ENCODE measurements around the gene OR5T1.

Gene OR5T1

DNA sequence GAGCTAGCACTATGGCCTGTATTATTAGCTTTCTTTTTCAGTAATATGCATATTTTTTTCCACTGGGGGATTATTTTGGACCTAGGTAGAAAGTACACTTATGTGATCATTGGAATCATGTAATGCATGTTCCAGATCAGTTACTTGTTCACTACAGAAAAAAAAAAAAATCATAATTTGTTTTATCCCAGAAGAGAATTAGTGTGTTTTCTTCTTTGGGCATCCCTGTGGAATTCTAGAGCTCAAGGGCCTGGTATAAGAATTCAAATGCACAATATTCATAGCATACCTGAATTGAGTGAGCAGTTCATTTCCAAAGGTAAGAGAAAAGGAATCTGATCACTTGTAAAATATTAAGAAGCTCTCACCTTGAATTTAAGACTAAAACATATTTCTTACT lies at the start of gene OR5T1:
Gene OR5T1, plus strand, starts transcription at position 301 of the 400 bp plus-strand sequence. CDS start 1,485 bp downstream, outside the sequence.
- no peak for DNase-seq
- Histone ChIP-seq H3K9me3 (ENCODE audit: severe bottlenecking) (no peaks in the 10 kb centered on the region), H3K27me3 (ENCODE audit: insufficient read depth, low read depth, severe bottlenecking) (peaks cover 22% of the 10 kb centered on the region), H3K4me3 (ENCODE audit: low read depth, low read length) (no peak within 1 kb of the TSS), H3K36me3 (no peaks in the 10 kb centered on the region), H3K27ac (no peak within 1 kb of the TSS)
- TF ChIP-seq, protein P1, sequence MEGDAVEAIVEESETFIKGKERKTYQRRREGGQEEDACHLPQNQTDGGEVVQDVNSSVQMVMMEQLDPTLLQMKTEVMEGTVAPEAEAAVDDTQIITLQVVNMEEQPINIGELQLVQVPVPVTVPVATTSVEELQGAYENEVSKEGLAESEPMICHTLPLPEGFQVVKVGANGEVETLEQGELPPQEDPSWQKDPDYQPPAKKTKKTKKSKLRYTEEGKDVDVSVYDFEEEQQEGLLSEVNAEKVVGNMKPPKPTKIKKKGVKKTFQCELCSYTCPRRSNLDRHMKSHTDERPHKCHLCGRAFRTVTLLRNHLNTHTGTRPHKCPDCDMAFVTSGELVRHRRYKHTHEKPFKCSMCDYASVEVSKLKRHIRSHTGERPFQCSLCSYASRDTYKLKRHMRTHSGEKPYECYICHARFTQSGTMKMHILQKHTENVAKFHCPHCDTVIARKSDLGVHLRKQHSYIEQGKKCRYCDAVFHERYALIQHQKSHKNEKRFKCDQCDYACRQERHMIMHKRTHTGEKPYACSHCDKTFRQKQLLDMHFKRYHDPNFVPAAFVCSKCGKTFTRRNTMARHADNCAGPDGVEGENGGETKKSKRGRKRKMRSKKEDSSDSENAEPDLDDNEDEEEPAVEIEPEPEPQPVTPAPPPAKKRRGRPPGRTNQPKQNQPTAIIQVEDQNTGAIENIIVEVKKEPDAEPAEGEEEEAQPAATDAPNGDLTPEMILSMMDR (IDR thresholded peaks at IDR 0.05; ENCODE audit: low read depth, low read length): no peak

DNA sequence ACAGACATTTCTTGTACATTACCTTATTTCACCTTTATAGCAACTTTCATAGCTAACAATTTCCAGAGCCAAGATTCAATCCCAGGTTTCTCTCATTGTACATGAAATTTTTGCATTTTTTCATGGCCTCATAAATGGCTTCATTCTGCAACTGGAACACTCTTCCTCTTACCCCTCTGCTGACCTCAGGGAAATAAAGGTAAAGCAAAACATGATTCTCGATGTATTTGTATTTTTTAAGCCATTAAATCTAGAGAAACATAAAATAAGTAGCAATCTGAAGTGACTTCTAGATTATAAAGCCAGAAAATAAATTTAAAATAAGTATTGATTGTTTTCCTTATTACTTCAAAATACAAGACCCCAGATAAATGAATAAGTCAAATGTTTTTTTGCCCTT lies 39.8 kb upstream of the OR5T1 start, which contains the start of gene OR5T2:
Gene OR5T2, minus strand, starts transcription at position 101 of the 400 bp plus-strand sequence. CDS start 1,193 bp downstream, outside the sequence.
- TF ChIP-seq, protein P1 (IDR thresholded peaks at IDR 0.05; ENCODE audit: low read depth, low read length): no peak
- Histone ChIP-seq H3K4me3 (ENCODE audit: low read depth, low read length) (no peak within 1 kb of the TSS), H3K9me3 (ENCODE audit: severe bottlenecking) (no peaks in the 10 kb centered on the region), H3K27me3 (ENCODE audit: insufficient read depth, low read depth, severe bottlenecking) (peaks cover 3% of the 10 kb centered on the region), H3K27ac (no peak within 1 kb of the TSS), H3K36me3 (no peaks in the 10 kb centered on the region)
- DNase-seq: no peak

DNA sequence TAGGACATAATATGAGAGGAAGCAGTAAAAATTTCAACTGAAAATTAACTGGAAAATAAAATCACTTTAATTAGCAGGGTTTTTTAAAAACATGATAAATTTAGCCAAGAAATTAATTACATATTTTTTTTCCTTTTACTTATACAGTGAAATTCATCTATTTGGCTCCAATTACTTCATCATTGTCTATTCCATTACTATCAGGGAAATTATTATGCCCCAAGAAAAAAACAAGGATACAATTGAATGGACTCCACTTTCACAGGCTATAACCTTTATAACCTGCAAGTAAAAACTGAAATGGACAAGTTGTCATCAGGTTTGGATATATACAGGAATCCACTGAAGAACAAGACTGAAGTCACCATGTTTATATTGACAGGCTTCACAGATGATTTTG lies 22.0 kb upstream of the OR5T1 start, which contains the start of gene OR5T3:
Gene OR5T3, plus strand, starts transcription at position 301 of the 400 bp plus-strand sequence. Its CDS starts 0 bp downstream, at position 301.
- Histone ChIP-seq H3K4me3 (ENCODE audit: low read depth, low read length) (no peak within 1 kb of the TSS), H3K9me3 (ENCODE audit: severe bottlenecking) (no peaks in the 10 kb centered on the region), H3K27me3 (ENCODE audit: insufficient read depth, low read depth, severe bottlenecking) (no peaks in the 10 kb centered on the region), H3K36me3 (no peaks in the 10 kb centered on the region), H3K27ac (no peak within 1 kb of the TSS)
- TF ChIP-seq, protein P1 (IDR thresholded peaks at IDR 0.05; ENCODE audit: low read depth, low read length): no peak
- no peak for DNase-seq

DNA sequence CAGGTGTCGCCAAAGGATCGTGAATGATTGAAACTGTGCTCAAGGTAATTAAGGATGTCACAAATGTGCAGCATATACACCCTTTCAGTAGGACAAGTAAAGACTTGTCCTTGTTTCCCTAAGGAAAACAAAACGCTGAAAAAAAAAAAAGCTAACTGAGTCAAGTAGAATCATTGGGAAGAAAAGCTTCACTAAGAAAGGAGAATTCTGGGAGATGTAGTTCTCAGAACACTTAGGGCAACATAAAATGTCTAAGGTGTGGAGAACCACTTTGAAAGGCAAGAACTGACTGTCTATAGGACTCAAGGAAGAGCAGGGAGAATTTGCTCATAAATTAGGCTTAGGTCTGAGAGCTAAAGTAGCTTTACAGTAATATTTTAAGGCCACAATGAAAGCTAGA lies 2.9 kb upstream of the OR5T1 start:
- Histone ChIP-seq H3K36me3 (no peaks in the 10 kb centered on the region), H3K27ac (no peak overlapping the region), H3K9me3 (ENCODE audit: severe bottlenecking) (no peaks in the 10 kb centered on the region), H3K4me3 (ENCODE audit: low read depth, low read length) (no peak overlapping the region), H3K27me3 (ENCODE audit: insufficient read depth, low read depth, severe bottlenecking) (peaks cover 16% of the 10 kb centered on the region)
- no peak for DNase-seq
- TF ChIP-seq, protein P1 (IDR thresholded peaks at IDR 0.05; ENCODE audit: low read depth, low read length): no peak

DNA sequence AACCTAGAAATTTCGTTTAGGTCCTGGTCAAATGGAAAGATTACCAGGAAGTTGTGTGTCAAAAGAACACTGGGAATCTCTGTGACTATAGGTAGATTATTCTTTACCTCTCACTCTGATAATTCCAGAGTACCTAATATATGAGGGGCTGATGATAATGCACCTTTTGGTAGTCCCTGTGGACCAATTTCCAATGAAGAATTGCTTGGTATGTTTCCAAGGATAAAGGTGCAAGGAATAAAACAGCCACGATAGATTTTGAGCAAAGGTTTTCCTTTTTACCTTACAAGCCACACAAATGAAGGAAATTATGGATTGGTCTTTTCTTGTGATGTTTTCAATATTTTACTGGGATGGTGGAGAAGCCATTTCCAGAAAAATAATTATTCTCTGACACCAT lies 18.2 kb downstream of the OR5T1 start, which contains the start of gene OR8H1:
Gene OR8H1, minus strand, starts transcription at position 101 of the 400 bp plus-strand sequence. CDS start 1,192 bp downstream, outside the sequence.
- Histone ChIP-seq H3K27ac (no peak within 1 kb of the TSS), H3K9me3 (ENCODE audit: severe bottlenecking) (no peaks in the 10 kb centered on the region), H3K4me3 (ENCODE audit: low read depth, low read length) (no peak within 1 kb of the TSS), H3K36me3 (no peaks in the 10 kb centered on the region), H3K27me3 (ENCODE audit: insufficient read depth, low read depth, severe bottlenecking) (peaks cover 28% of the 10 kb centered on the region)
- TF ChIP-seq, protein P1 (IDR thresholded peaks at IDR 0.05; ENCODE audit: low read depth, low read length): no peak
- DNase-seq: no peak

DNA sequence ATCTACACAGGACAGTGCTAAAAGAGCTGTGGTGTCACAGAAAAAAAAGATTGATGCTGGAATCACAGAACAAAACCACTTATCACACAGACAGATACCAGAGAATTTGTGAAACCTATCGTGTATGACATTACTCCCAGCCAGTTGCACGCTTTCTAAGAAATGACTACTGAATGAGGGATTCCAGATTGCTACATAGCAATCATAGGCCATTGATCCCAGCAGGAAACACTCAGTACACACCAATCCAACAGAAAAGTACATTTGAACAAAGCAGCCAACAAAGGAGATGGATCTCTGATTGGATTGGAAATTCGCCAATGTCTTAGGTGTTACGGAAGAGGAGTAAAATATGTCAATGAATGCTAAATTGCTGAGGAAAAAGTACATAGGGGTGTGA lies 22.9 kb downstream of the OR5T1 start:
- H3K4me3 ChIP-seq (ENCODE audit: low read depth, low read length): no peak overlapping the region
- H3K9me3 ChIP-seq (ENCODE audit: severe bottlenecking): no peaks in the 10 kb centered on the region
- no peaks in the 10 kb centered on the region for H3K36me3 ChIP-seq
- DNase-seq: no peak
- no peak overlapping the region for H3K27ac ChIP-seq
- peaks cover 44% of the 10 kb centered on the region for H3K27me3 ChIP-seq (ENCODE audit: insufficient read depth, low read depth, severe bottlenecking)
- TF ChIP-seq, protein P1 (IDR thresholded peaks at IDR 0.05; ENCODE audit: low read depth, low read length): no peak

Measured in WERI-Rb-1 (cell line).